GM21367 (cell line): ENCODE data around the gene LPIN1.
"Not testable (repeated sequence)": the region's sequence is repeated elsewhere in the genome, so short reads cannot be mapped to it uniquely, and the experiment has no call there.

Source experiments
- ATAC-seq: cut with Tn5 transposase; IDR thresholded peaks from one replicate; pipeline ENCODE4 v1.9.1; 2021; ENCODE audit not compliant: unreplicated experiment

Gene LPIN1

GRCh38 chr2:11713815-11714214, 32.6 kb upstream of the LPIN1 start:
- ATAC-seq = no peak

GRCh38 chr2:11715987-11716652, 30.3 kb upstream of the LPIN1 start:
- no peak for ATAC-seq

GRCh38 chr2:11716689-11717321, 29.6 kb upstream of the LPIN1 start:
- no peak for ATAC-seq

GRCh38 chr2:11717623-11718022, 28.8 kb upstream of the LPIN1 start:
- ATAC-seq = no peak

- no peak for ATAC-seq
These were observed 27.8 kb upstream of the LPIN1 start for GRCh38 chr2:11718606-11719005.

- ATAC-seq = no peak
These were observed 27.0 kb upstream of the LPIN1 start for GRCh38 chr2:11719230-11719977.

- ATAC-seq = no peak
These were observed 25.7 kb upstream of the LPIN1 start for GRCh38 chr2:11720752-11721151.

GRCh38 chr2:11722292-11723060, 24.0 kb upstream of the LPIN1 start:
- ATAC-seq = no peak

GRCh38 chr2:11723061-11723371, 23.4 kb upstream of the LPIN1 start:
- no peak for ATAC-seq

GRCh38 chr2:11724151-11724550, 22.3 kb upstream of the LPIN1 start:
- no peak for ATAC-seq

GRCh38 chr2:11726384-11726783, 20.0 kb upstream of the LPIN1 start:
- no peak for ATAC-seq

- no peak for ATAC-seq
These were observed 16.8 kb upstream of the LPIN1 start for GRCh38 chr2:11729362-11730212.

GRCh38 chr2:11731214-11731984, 15.0 kb upstream of the LPIN1 start:
- not testable (repeated sequence) for ATAC-seq

- ATAC-seq = no peak
These were observed 13.8 kb upstream of the LPIN1 start for GRCh38 chr2:11732587-11732986.

- ATAC-seq = not testable (repeated sequence)
These were observed 8.6 kb upstream of the LPIN1 start for GRCh38 chr2:11737852-11738251.

- peak; percentile 72 for ATAC-seq
These were observed 7.6 kb upstream of the LPIN1 start for GRCh38 chr2:11738589-11739436.

GRCh38 chr2:11740723-11741122, 5.7 kb upstream of the LPIN1 start:
- no peak for ATAC-seq

- ATAC-seq = no peak
These were observed 4.1 kb upstream of the LPIN1 start for GRCh38 chr2:11742317-11742701.
